ENCODE data around the gene CLIC4. TPM values are rescaled to one million over a fixed set of nuclear protein-coding genes. Genes with fewer than 3 reads are reported as not detected.

The CLIC4 gene
- total and polyA plus RNA-seq, 9 of the 15 experiments (the other 6 are each of a cell fraction or from before 2014, with no cell fraction given), result 16.0 to 67.5 (median 38.4) TPM

DNA sequence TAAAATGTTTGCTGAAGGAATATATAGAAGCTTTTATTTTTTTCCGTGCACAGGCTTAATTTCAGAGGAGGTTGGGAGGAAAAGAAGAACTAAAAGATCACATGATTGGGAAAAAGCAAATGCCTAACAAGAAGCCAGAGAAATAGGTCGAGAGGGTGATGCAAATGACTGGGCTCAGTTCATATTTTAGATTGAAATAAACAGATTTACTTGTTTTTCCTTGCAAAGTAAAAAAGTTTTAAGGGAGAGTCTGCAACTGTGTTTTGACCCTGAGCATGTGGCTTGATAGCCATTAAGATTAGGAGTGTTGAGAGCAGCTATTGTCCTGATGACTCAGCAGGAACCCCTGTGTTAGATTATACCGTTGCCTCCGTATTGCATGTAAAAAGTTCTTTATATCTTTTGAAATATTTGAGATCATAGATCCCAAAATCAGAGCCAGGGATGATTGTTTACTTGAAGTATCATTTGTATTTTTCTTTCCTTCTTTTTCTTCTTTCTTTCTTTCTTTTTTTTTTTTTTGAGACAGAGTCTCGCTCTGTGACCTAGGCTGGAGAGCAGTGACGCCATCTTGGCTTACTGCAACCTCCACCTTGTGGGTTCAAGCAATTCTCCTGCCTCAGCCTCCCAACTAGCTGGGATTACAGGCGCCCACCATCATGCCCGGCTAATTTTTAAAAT is 20.2 kb downstream of the CLIC4 start (continued):
- TF ChIP-seq, protein P1, sequence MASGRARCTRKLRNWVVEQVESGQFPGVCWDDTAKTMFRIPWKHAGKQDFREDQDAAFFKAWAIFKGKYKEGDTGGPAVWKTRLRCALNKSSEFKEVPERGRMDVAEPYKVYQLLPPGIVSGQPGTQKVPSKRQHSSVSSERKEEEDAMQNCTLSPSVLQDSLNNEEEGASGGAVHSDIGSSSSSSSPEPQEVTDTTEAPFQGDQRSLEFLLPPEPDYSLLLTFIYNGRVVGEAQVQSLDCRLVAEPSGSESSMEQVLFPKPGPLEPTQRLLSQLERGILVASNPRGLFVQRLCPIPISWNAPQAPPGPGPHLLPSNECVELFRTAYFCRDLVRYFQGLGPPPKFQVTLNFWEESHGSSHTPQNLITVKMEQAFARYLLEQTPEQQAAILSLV (tag; IDR thresholded peaks at IDR 0.05), result peak; percentile 69
- TF ChIP-seq, protein P2, sequence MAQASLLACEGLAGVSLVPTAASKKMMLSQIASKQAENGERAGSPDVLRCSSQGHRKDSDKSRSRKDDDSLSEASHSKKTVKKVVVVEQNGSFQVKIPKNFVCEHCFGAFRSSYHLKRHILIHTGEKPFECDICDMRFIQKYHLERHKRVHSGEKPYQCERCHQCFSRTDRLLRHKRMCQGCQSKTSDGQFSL (CRISPR knock-in tag; IDR thresholded peaks at IDR 0.05), result no peak
- TF ChIP-seq, protein P2 (tag; IDR thresholded peaks at IDR 0.05), result peak in 1 of 2 experiments; percentile 79; a peak in 2 of 4 replicates
- TF ChIP-seq, protein P3, sequence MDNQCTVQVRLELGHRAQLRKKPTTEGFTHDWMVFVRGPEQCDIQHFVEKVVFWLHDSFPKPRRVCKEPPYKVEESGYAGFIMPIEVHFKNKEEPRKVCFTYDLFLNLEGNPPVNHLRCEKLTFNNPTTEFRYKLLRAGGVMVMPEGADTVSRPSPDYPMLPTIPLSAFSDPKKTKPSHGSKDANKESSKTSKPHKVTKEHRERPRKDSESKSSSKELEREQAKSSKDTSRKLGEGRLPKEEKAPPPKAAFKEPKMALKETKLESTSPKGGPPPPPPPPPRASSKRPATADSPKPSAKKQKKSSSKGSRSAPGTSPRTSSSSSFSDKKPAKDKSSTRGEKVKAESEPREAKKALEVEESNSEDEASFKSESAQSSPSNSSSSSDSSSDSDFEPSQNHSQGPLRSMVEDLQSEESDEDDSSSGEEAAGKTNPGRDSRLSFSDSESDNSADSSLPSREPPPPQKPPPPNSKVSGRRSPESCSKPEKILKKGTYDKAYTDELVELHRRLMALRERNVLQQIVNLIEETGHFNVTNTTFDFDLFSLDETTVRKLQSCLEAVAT (IDR thresholded peaks at IDR 0.05), result peak; percentile 31 to 77; a peak in 3 of 4 replicates
- TF ChIP-seq SMAD1 (IDR thresholded peaks at IDR 0.05; ENCODE audit: low read depth, low read length, partially characterized antibody) (no peak), TAF15 (IDR thresholded peaks at IDR 0.05; ENCODE audit: low read depth, low read length) (no peak), DMBX1 (CRISPR knock-in tag; IDR thresholded peaks at IDR 0.05; ENCODE audit: borderline replicate concordance) (peak; percentile 69; the same call in 1 of the 2 replicates), GABPB2 (CRISPR knock-in tag; conservative IDR thresholded peaks at IDR 0.05) (no peak), ZNF644 (tag; IDR thresholded peaks at IDR 0.05; ENCODE audit: low read depth) (peak; percentile 80; the same call in 1 of the 2 replicates), RBM22 (IDR thresholded peaks at IDR 0.05; ENCODE audit: low read depth, low read length, poor library complexity, severe bottlenecking) (no peak), FOSL1 (tag; conservative IDR thresholded peaks at IDR 0.05) (peak; percentile 93), PYGO2 (tag; IDR thresholded peaks at IDR 0.05) (0 out of 2 replicates have a peak, but pooled peaks have one; percentile 33), BCOR (IDR thresholded peaks at IDR 0.05) (peak; percentile 77), NFE2 (IDR thresholded peaks at IDR 0.05; ENCODE audit: low read depth) (peak; percentile 99), E2F3 (CRISPR knock-in tag; IDR thresholded peaks at IDR 0.05) (no peak)
- TF ChIP-seq, protein P4, sequence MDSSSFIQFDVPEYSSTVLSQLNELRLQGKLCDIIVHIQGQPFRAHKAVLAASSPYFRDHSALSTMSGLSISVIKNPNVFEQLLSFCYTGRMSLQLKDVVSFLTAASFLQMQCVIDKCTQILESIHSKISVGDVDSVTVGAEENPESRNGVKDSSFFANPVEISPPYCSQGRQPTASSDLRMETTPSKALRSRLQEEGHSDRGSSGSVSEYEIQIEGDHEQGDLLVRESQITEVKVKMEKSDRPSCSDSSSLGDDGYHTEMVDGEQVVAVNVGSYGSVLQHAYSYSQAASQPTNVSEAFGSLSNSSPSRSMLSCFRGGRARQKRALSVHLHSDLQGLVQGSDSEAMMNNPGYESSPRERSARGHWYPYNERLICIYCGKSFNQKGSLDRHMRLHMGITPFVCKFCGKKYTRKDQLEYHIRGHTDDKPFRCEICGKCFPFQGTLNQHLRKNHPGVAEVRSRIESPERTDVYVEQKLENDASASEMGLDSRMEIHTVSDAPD (CRISPR knock-in tag; IDR thresholded peaks at IDR 0.05), result no peak
- TF ChIP-seq, protein P5, sequence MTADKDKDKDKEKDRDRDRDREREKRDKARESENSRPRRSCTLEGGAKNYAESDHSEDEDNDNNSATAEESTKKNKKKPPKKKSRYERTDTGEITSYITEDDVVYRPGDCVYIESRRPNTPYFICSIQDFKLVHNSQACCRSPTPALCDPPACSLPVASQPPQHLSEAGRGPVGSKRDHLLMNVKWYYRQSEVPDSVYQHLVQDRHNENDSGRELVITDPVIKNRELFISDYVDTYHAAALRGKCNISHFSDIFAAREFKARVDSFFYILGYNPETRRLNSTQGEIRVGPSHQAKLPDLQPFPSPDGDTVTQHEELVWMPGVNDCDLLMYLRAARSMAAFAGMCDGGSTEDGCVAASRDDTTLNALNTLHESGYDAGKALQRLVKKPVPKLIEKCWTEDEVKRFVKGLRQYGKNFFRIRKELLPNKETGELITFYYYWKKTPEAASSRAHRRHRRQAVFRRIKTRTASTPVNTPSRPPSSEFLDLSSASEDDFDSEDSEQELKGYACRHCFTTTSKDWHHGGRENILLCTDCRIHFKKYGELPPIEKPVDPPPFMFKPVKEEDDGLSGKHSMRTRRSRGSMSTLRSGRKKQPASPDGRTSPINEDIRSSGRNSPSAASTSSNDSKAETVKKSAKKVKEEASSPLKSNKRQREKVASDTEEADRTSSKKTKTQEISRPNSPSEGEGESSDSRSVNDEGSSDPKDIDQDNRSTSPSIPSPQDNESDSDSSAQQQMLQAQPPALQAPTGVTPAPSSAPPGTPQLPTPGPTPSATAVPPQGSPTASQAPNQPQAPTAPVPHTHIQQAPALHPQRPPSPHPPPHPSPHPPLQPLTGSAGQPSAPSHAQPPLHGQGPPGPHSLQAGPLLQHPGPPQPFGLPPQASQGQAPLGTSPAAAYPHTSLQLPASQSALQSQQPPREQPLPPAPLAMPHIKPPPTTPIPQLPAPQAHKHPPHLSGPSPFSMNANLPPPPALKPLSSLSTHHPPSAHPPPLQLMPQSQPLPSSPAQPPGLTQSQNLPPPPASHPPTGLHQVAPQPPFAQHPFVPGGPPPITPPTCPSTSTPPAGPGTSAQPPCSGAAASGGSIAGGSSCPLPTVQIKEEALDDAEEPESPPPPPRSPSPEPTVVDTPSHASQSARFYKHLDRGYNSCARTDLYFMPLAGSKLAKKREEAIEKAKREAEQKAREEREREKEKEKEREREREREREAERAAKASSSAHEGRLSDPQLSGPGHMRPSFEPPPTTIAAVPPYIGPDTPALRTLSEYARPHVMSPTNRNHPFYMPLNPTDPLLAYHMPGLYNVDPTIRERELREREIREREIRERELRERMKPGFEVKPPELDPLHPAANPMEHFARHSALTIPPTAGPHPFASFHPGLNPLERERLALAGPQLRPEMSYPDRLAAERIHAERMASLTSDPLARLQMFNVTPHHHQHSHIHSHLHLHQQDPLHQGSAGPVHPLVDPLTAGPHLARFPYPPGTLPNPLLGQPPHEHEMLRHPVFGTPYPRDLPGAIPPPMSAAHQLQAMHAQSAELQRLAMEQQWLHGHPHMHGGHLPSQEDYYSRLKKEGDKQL (CRISPR knock-in tag; IDR thresholded peaks at IDR 0.05; ENCODE audit: borderline replicate concordance), result no peak

Measured in K562 (cell line).